PFSK-1 (cell line): ENCODE measurements around the gene TKFC.

Source experiments
- FOXP2 ChIP-seq: optimal IDR thresholded peaks from 2 replicates; pipeline ENCODE3; 2011; ENCODE audit warnings: borderline replicate concordance, control low read depth, inconsistent platforms; ENCODE audit not compliant: insufficient read depth; ENCODE audit errors: extremely low read length, extremely low read depth
- POLR2AphosphoS5 ChIP-seq: IDR thresholded peaks from 2 replicates; pipeline ENCODE4 v1.6.1; 2012; ENCODE audit warnings: low read depth, mild to moderate bottlenecking, control low read depth, low read length, moderate library complexity
- SIN3A ChIP-seq: IDR thresholded peaks from 2 replicates; pipeline ENCODE4 v1.6.1; 2012; ENCODE audit warnings: mild to moderate bottlenecking, low read length, moderate library complexity, borderline replicate concordance; ENCODE audit not compliant: insufficient read depth
- TAF1 ChIP-seq: IDR thresholded peaks from 2 replicates; pipeline ENCODE4 v1.6.1; 2012; ENCODE audit warnings: low read length, control low read depth, borderline replicate concordance; ENCODE audit not compliant: insufficient read depth
- TF ChIP-seq, protein P1 (sequence below), 2 experiments: IDR thresholded peaks; 2 replicates each; pipeline versions ENCODE4 v1.6.1 to v1.8.0; 2011 to 2012; ENCODE audit warnings: low read depth in 2 of 2, low read length in 2 of 2, control low read depth in 1 of 2, inconsistent platforms in 1 of 2, mild to moderate bottlenecking in 1 of 2, moderate library complexity in 1 of 2; ENCODE audit not compliant: insufficient read depth in 1 of 2

TKFC gene

DNA sequence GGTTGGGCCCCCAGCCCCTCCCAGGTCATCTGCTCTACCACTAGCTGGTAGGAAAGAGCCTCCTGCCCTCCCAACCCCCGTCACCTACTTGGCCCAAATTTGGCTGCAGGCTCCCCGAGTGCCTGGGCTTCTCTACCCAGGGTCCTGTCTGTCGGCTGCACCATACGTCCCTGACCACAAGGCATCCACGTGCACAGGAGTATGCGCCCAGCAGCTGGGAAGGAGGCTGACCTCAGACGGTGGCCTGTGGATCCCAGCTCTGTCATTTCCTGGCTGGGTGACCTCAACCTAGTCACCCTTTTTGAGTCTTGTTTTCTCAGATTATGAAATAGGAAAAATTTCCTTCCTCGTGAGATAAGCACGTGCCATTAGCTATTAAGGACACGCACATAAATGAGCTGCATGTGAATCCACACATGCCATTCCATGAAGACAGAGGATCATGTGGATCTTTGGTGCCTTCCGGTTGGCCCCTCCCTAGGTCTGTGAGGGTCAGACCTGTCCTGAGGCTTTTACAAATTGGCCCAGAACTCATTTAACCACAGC, 15.0 kb downstream of the TKFC start:
- TF ChIP-seq TAF1 (no peak), FOXP2 (no peak), SIN3A (no peak), POLR2AphosphoS5 (no peak)
- TF ChIP-seq, protein P1, sequence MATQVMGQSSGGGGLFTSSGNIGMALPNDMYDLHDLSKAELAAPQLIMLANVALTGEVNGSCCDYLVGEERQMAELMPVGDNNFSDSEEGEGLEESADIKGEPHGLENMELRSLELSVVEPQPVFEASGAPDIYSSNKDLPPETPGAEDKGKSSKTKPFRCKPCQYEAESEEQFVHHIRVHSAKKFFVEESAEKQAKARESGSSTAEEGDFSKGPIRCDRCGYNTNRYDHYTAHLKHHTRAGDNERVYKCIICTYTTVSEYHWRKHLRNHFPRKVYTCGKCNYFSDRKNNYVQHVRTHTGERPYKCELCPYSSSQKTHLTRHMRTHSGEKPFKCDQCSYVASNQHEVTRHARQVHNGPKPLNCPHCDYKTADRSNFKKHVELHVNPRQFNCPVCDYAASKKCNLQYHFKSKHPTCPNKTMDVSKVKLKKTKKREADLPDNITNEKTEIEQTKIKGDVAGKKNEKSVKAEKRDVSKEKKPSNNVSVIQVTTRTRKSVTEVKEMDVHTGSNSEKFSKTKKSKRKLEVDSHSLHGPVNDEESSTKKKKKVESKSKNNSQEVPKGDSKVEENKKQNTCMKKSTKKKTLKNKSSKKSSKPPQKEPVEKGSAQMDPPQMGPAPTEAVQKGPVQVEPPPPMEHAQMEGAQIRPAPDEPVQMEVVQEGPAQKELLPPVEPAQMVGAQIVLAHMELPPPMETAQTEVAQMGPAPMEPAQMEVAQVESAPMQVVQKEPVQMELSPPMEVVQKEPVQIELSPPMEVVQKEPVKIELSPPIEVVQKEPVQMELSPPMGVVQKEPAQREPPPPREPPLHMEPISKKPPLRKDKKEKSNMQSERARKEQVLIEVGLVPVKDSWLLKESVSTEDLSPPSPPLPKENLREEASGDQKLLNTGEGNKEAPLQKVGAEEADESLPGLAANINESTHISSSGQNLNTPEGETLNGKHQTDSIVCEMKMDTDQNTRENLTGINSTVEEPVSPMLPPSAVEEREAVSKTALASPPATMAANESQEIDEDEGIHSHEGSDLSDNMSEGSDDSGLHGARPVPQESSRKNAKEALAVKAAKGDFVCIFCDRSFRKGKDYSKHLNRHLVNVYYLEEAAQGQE (IDR thresholded peaks at IDR 0.05; ENCODE audit: insufficient read depth in 1 of 2, low read depth in 2 of 2, low read length in 2 of 2), result no peak

DNA sequence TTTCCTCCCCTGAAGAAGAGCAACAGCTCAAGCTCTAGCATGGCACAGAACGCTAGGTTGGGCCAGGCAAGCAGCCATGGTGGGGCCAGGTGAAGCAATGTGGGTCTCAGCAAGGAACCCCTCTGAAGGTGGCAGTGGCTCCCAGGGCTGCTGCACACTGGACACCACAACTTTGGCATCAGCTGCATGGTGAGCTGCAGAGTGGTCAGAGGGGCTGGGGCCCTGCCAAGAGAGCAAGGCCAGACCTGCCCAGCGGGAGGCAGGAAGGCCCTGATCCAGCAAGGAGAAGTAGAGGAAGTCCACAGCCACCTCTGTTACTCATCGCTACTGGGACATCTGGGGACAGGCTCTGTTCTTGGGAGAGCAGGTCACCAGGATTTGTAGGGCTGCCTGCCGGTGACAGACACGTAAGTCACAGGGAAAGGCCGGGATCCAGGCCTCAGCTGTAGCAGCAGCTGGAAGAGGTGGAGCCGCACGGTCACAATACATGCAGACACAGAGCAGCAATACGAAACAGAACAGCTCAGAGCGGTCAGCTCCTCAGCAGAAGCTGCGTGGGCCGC, 16.2 kb downstream of the TKFC start:
- TF ChIP-seq FOXP2 (no peak), TAF1 (no peak), POLR2AphosphoS5 (no peak), SIN3A (no peak)
- TF ChIP-seq, protein P1 (IDR thresholded peaks at IDR 0.05; ENCODE audit: insufficient read depth in 1 of 2, low read depth in 2 of 2, low read length in 2 of 2), result no peak

GRCh38 chr11:61349916-61350315, 16.9 kb downstream of the TKFC start:
- TF ChIP-seq TAF1, result no peak

DNA sequence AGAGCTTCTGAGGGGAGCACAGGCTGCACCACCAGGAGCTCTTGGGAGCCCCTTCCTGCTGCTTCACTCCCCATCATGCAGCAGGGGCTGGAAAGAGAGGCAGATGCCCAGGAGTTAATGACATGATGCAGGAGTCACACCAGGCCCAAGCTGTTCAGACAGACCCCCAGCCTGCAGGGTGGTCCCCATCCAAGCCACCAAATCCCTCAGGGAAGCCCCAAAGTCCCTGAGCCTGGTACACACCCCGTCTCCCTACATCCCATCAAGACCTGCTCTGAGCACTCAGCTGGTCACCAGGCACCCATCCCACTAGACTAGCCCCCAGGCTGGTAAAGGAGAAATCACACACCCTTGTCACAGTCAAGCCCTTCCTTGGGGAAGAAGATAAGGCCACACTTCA, 17.3 kb downstream of the TKFC start:
- no peak for TF ChIP-seq TAF1
- TF ChIP-seq POLR2AphosphoS5, result no peak
- TF ChIP-seq, protein P1 (IDR thresholded peaks at IDR 0.05; ENCODE audit: insufficient read depth in 1 of 2, low read depth in 2 of 2, low read length in 2 of 2), result no peak
- TF ChIP-seq FOXP2, result no peak
- no peak for TF ChIP-seq SIN3A

- TF ChIP-seq POLR2AphosphoS5 (no peak), FOXP2 (no peak), TAF1 (no peak), SIN3A (no peak)
- TF ChIP-seq, protein P1 (IDR thresholded peaks at IDR 0.05; ENCODE audit: insufficient read depth in 1 of 2, low read depth in 2 of 2, low read length in 2 of 2), result no peak
These were observed 17.8 kb downstream of the TKFC start for GRCh38 chr11:61350803-61351202.
